SK-N-SH (cell line): ENCODE measurements around the gene PIGW.

ENCODE experiments used
- POLR2AphosphoS5 ChIP-seq: IDR thresholded peaks from 2 replicates; pipeline ENCODE4 v1.6.1; 2012; ENCODE audit warnings: low read depth, low read length
- TF ChIP-seq, protein P1 (sequence below): fragments of 200-600 bp; sonication (generic); IDR thresholded peaks from 2 replicates; pipeline ENCODE4 v1.6.1; 2017; ENCODE audit warnings: antibody characterized with exemption, mild to moderate bottlenecking, moderate library complexity
- TF ChIP-seq, protein P2 (sequence below): IDR thresholded peaks from 2 replicates; pipeline ENCODE4 v1.6.1; 2012; ENCODE audit warnings: mild to moderate bottlenecking, low read depth, low read length, moderate library complexity

DNA sequence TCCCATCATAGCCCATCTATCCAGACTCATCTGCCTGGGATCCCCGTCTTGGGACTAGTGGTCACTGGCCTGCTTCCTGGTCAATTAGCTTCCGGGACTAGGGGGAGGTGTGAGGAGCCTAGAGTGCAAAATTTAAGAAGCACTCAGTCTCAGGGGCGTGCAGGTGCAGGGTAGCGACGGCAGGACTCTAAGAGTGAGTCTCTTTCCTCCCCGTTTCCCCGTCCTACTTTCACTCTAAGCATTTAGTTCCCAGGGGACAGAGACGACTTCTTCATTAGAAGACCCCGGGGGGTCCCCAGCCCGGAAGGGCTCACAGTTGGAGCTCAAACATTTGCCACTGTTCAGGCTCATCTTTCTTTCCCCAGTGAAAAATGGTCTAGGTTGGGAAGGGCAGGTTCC, 49.0 kb upstream of the PIGW start:
- TF ChIP-seq, protein P1, sequence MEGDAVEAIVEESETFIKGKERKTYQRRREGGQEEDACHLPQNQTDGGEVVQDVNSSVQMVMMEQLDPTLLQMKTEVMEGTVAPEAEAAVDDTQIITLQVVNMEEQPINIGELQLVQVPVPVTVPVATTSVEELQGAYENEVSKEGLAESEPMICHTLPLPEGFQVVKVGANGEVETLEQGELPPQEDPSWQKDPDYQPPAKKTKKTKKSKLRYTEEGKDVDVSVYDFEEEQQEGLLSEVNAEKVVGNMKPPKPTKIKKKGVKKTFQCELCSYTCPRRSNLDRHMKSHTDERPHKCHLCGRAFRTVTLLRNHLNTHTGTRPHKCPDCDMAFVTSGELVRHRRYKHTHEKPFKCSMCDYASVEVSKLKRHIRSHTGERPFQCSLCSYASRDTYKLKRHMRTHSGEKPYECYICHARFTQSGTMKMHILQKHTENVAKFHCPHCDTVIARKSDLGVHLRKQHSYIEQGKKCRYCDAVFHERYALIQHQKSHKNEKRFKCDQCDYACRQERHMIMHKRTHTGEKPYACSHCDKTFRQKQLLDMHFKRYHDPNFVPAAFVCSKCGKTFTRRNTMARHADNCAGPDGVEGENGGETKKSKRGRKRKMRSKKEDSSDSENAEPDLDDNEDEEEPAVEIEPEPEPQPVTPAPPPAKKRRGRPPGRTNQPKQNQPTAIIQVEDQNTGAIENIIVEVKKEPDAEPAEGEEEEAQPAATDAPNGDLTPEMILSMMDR, result no peak
- TF ChIP-seq, protein P2, sequence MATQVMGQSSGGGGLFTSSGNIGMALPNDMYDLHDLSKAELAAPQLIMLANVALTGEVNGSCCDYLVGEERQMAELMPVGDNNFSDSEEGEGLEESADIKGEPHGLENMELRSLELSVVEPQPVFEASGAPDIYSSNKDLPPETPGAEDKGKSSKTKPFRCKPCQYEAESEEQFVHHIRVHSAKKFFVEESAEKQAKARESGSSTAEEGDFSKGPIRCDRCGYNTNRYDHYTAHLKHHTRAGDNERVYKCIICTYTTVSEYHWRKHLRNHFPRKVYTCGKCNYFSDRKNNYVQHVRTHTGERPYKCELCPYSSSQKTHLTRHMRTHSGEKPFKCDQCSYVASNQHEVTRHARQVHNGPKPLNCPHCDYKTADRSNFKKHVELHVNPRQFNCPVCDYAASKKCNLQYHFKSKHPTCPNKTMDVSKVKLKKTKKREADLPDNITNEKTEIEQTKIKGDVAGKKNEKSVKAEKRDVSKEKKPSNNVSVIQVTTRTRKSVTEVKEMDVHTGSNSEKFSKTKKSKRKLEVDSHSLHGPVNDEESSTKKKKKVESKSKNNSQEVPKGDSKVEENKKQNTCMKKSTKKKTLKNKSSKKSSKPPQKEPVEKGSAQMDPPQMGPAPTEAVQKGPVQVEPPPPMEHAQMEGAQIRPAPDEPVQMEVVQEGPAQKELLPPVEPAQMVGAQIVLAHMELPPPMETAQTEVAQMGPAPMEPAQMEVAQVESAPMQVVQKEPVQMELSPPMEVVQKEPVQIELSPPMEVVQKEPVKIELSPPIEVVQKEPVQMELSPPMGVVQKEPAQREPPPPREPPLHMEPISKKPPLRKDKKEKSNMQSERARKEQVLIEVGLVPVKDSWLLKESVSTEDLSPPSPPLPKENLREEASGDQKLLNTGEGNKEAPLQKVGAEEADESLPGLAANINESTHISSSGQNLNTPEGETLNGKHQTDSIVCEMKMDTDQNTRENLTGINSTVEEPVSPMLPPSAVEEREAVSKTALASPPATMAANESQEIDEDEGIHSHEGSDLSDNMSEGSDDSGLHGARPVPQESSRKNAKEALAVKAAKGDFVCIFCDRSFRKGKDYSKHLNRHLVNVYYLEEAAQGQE, result no peak
- no peak for TF ChIP-seq POLR2AphosphoS5
